Activated CD4-positive, alpha-beta T cell treated with anti-CD3 and anti-CD28 coated beads for 36 hours (primary cell): ENCODE data around the gene CENATAC. TPM values are rescaled to one million over a fixed set of nuclear protein-coding genes. Genes with fewer than 3 reads are reported as not detected.
"Not testable (repeated sequence)": the region's sequence is repeated elsewhere in the genome, so short reads cannot be mapped to it uniquely, and the experiment has no call there.

Experiments used
- ATAC-seq: fragments of 200-7000 bp; cut with Tn5 transposase; one replicate; pipeline ENCODE4 v1.10.0; 2021; ENCODE audit warnings: mild to moderate bottlenecking, moderate library complexity
- CTCF ChIA-PET: fragments of 350-600 bp; sonication (Branson Sonifier 250); formaldehyde crosslinking; loops from one replicate; lab custom pipeline; 2021; ENCODE audit warnings: antibody characterized with exemption; lab: Charles Lee
- POLR2A ChIA-PET: fragments of 350-600 bp; sonication (Branson Sonifier 250); formaldehyde crosslinking; loops from one replicate; lab custom pipeline; 2021; ENCODE audit warnings: antibody characterized with exemption, inconsistent platforms; lab: Charles Lee
- DNase-seq: peaks from one replicate; pipeline ENCODE4 v3.0.0-alpha.2; 2020
- H3K27ac Mint-ChIP-seq: one replicate; pipeline ENCODE4 v1.8.0; 2021; ENCODE audit warnings: mixed read lengths
- H3K27me3 Mint-ChIP-seq: one replicate; pipeline ENCODE4 v1.8.0; 2021; ENCODE audit warnings: mixed read lengths
- H3K36me3 Mint-ChIP-seq: one replicate; pipeline ENCODE4 v1.8.0; 2021; ENCODE audit warnings: low read depth, mixed read lengths
- H3K4me1 Mint-ChIP-seq: one replicate; pipeline ENCODE4 v1.8.0; 2021; ENCODE audit warnings: mixed read lengths
- H3K4me3 Mint-ChIP-seq: one replicate; pipeline ENCODE4 v1.8.0; 2021; ENCODE audit warnings: mild to moderate bottlenecking, moderate library complexity, mixed read lengths
- H3K9me3 Mint-ChIP-seq: one replicate; pipeline ENCODE4 v1.8.0; 2021; ENCODE audit warnings: low read depth, mixed read lengths
- intact Hi-C, 2 experiments: fragments of 100-400 bp; cut with DNase I in 1 of 2; cut with micrococcal nuclease in 1 of 2; formaldehyde crosslinking; loops; one replicate each; pipeline versions ENCODE4 v1.14.2 to v1.15.1; 2022 to 2024; cut with DNase I, micrococcal nuclease
- total RNA-seq, 2 experiments: library from RNA; stranded (reverse); gene quantifications; one replicate each; pipeline ENCODE4 v1.2.3, GENCODE V29; 2021

The CENATAC gene
- total RNA-seq, 2 experiments from 2014 or later = 23.7 to 26.2 TPM

DNA sequence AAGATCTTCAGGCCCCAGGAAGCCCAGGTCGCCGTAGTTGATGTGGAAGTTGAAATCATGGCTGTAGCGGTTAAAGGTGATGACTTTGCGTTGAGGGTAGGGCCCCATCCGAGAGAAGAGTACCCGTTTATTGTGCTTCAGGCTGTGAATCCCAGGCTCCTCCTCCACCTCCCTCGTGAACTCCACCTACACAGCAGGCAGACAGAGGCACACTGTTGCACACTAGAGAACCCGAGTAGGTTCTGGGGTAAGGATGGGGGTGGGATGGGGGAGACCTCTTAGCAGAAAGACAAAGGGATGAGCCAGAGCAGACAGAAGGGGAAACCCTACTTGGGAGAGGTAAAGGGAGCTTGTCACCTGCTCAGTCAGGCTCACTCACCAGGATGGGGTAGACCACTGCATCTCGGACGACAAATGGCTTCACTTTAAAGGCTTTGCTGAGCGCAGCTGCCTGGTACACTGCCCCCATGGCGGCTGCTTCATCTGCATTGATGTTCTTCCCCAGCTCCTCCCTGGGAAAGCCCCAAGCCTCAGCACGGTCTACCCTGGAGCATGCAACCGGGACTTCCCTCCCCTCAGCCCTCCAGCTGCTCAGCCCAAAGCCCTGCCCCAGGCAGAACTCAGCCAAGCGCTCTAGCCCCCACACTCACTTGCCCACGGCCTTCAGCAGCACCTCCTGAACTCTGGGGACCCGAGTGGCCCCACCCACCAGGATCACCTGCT, 53.7 kb downstream of the CENATAC start:
- Mint-ChIP-seq H3K4me1 (peaks cover 38% of the 10 kb centered on the region), H3K27ac (peak overlapping the region; percentile 68), H3K36me3 (peaks cover 77% of the 10 kb centered on the region), H3K4me3 (no peak overlapping the region), H3K27me3 (no peaks in the 10 kb centered on the region), H3K9me3 (no peaks in the 10 kb centered on the region)
- DNase-seq (peak; percentile 51), ATAC-seq (peak; percentile 50)
- intact Hi-C loops = no loop called here
- ChIA-PET CTCF (interaction anchor here (1.2 kb wide), 1 partner anchor 117 kb away, joined by 3 read pairs; no protein-coding TSS in a partner anchor), POLR2A (no interaction called here)

DNA sequence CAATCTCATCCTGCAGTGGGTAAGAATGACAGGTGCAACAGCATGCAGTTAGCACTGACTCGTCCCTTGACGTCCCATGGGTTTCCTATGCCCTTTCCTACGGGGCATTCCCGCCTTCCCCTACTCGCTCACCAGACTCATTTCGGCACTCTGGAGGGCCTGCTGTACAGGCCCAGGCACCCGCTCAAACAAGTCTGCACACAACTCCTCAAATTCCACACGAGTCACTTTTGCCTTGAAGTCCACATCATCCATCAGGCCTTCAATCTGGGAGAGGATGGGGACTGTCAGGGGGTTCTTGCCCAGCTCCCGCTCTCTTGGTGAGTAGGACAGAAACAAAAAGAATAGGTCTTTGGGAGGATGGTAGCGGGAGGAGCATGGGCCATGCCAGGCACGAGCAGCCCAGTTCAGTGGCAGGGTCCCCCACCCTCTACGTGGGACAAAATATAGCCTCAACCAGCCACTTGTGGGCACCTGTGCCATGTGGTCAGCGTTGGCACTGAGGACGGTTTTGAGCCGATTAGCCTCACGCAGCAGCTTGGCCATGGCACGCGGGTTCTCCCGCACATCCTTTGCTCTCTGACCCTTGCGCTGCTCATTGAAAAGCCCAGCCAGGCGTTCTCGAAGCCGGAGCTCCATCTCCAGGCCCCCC, 54.4 kb downstream of the CENATAC start:
- Mint-ChIP-seq H3K9me3 (no peaks in the 10 kb centered on the region), H3K4me1 (peaks cover 35% of the 10 kb centered on the region), H3K4me3 (no peak overlapping the region), H3K27ac (peak overlapping the region; percentile 68), H3K27me3 (no peaks in the 10 kb centered on the region), H3K36me3 (peaks cover 70% of the 10 kb centered on the region)
- CTCF ChIA-PET = interaction anchor here (0.7 to 0.8 kb wide), 2 partner anchors 28 to 757 kb away, joined by 4 read pairs; no protein-coding TSS in a partner anchor
- POLR2A ChIA-PET = no interaction called here
- no peak for DNase-seq
- intact Hi-C loops = no loop called here
- no peak for ATAC-seq

DNA sequence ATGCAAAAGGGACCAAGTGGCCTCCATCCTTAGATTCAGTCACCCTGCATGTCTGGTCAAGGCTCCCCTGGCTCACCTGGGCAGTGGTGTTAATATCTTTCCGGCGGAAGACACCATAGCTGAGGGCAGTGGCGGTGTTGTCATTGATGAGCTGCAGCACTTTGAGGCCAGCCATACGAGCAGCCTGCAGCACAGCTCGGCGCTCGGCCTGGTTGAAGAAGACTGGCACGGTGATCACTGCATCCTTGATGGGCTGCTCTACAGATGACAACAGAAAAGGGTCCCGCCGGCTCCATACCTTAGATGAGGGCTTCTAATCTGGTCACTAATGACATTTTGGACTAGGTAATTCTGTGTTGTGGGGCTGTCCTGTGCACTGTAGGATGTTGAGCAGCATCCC, 56.5 kb downstream of the CENATAC start:
- DNase-seq (no peak), ATAC-seq (no peak)
- no peak overlapping the region for H3K4me3 Mint-ChIP-seq
- H3K27ac Mint-ChIP-seq = no peak overlapping the region
- ChIA-PET CTCF (interaction anchor here (1.2 to 3.1 kb wide), 2 partner anchors 12 to 52 kb away, joined by 3 to 16 read pairs; partner anchors contain the start of genes C2CD2L and VPS11), POLR2A (interaction anchor here (1.2 kb wide), 1 partner anchor 13 kb away, joined by 4 read pairs; no protein-coding TSS in a partner anchor)
- H3K9me3 Mint-ChIP-seq = no peaks in the 10 kb centered on the region
- peaks cover 43% of the 10 kb centered on the region for H3K4me1 Mint-ChIP-seq
- intact Hi-C loops = no loop called here
- no peaks in the 10 kb centered on the region for H3K27me3 Mint-ChIP-seq
- peaks cover 54% of the 10 kb centered on the region for H3K36me3 Mint-ChIP-seq

DNA sequence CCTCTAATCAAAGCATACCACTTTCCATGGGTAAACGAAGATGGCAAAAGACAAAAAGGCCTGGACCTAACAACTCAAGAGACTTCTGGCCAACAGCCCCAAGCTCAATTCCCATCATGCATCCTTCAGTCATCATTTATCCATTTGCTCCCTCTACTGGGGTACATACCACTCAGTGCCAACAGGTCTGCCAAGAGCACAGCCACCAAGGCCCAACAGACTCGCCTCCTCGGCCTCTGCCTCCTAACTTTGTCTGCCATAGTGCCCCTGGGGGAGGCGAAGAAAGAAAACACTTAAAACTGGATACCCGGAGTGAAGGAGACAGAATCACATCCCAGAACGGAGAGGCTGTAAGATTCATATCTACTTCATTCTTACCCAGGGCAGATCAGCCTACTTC, 58.0 kb downstream of the CENATAC start:
- ChIA-PET CTCF (interaction anchor here (0.7 to 3.1 kb wide), 7 partner anchors 10 to 259 kb away, joined by 3 to 16 read pairs (median 5); partner anchors contain the start of genes HMBS and VPS11), POLR2A (interaction anchor here (0.6 to 4.2 kb wide), 7 partner anchors 9 to 620 kb away, joined by 3 to 22 read pairs (median 3); partner anchors contain the start of genes DPAGT1, KMT2A, RNF26 and VPS11)
- Mint-ChIP-seq H3K4me3 (peak overlapping the region; percentile 82), H3K27me3 (no peaks in the 10 kb centered on the region), H3K9me3 (no peaks in the 10 kb centered on the region), H3K4me1 (peaks cover 43% of the 10 kb centered on the region), H3K36me3 (peaks cover 46% of the 10 kb centered on the region), H3K27ac (peak overlapping the region; percentile 76)
- ATAC-seq (no peak), DNase-seq (peak; percentile 30)
- intact Hi-C loops = loop anchor here (2.0 kb wide), 4 partner anchors 37 to 267 kb away; partner anchors contain the start of genes HINFP (in 1 of the 2), RPS25 (in 1 of the 2) and TRAPPC4 (in 1 of the 2)

DNA sequence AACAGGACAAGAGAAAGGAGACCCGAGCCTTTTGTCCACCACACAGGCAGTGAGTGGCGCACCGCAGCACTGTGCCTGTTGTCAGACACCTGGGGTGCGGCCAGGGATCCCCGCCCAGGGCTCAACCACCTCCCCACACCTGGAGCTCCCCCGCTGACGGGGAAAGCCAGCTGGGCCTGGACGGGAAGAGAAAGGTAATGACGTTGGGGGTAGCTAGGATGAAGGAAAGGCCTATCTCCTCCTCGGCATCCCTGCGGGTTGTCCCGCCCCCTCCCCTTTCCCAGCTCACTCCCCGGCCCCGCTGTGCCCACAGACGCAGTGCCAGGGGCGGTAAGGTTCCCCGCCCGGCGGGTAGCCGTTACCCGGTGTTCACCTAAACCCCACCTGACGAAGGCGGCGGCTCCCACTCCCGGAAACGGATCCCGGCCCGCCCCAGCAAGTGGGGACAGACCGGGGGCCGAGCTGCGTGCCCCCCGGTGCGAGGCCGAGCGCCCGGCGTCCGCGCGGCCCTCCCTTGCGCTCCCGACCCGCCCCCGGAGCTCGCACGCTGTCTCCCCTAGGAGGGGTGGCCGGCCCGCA, 58.6 kb downstream of the CENATAC start:
- CTCF ChIA-PET = interaction anchor here (0.7 to 3.1 kb wide), 7 partner anchors 10 to 397 kb away, joined by 3 to 16 read pairs (median 3); partner anchors contain the start of gene VPS11

DNA sequence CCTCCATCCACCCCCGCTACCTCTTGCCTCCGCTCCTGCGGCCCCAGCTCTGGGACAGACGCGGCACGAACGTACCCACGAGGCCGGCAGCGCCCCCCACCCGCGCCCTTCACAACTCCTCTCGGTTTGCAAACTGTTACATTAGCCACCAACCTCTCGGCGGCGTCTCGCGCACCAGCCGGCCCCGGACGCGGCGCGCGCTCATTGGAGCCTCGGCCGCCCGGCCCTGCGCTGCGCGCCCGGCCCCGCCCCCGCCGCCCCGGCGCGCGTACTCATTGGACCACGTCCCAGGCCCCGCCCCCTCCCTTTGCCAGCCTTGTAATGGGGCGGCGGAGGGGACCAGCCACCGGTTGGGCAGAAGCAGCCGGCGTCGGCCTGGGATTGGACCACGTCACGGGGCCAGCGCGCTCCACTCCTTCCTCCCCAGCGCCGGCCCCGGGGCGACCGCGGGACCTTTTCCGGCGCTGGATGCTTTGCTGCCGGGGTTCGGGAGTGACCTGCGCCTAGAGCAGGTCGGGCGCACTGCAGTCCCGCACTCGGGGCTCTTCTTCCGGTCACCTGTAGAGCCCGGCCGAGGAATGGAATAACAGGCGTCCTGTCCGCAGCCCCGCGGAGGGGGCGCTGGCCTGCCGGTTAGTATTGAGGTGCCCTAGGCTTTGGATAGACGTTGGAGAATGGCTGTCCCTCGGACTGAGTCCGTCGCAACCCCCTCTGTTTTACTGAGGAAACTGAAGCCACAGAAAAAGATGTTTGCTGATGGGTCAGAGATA, 59.2 kb downstream of the CENATAC start, which contains the start of gene HYOU1:
Gene HYOU1 (minus strand): TSS at position 206 of the 770 bp plus-strand sequence. CDS start 1,045 bp downstream, outside the sequence.
- H3K27me3 Mint-ChIP-seq = no peaks in the 10 kb centered on the region
- peaks cover 36% of the 10 kb centered on the region for H3K36me3 Mint-ChIP-seq
- CTCF ChIA-PET = interaction anchor here (0.7 to 3.1 kb wide), 9 partner anchors 9 to 281 kb away, joined by 3 to 16 read pairs (median 3); partner anchors contain the start of gene VPS11
- DNase-seq = peak; percentile 100
- peak within 1 kb of the TSS; percentile 94 for H3K27ac Mint-ChIP-seq
- intact Hi-C loops = loop anchor here (1.0 to 2.0 kb wide), 16 partner anchors 10 to 267 kb away; partner anchors contain the start of genes HINFP (in 2 of the 2), RPS25 (in 2 of the 2), SLC37A4 (in 2 of the 2) and TRAPPC4 (in 2 of the 2)
- no peaks in the 10 kb centered on the region for H3K9me3 Mint-ChIP-seq
- peak; percentile 96 for ATAC-seq
- peak within 1 kb of the TSS; percentile 82 for H3K4me3 Mint-ChIP-seq
- peaks cover 34% of the 10 kb centered on the region for H3K4me1 Mint-ChIP-seq
- POLR2A ChIA-PET = interaction anchor here (0.9 to 4.2 kb wide), 3 partner anchors 10 to 621 kb away, joined by 3 to 22 read pairs (median 5); partner anchors contain the start of genes KMT2A and VPS11

More for the DNA sequence above, 58.6 kb downstream of the CENATAC start:
- peaks cover 41% of the 10 kb centered on the region for H3K36me3 Mint-ChIP-seq
- no peaks in the 10 kb centered on the region for H3K9me3 Mint-ChIP-seq
- peak; percentile 3 for ATAC-seq
- H3K4me1 Mint-ChIP-seq = peaks cover 39% of the 10 kb centered on the region
- peak overlapping the region; percentile 94 for H3K27ac Mint-ChIP-seq
- intact Hi-C loops = loop anchor here (2.0 kb wide), 4 partner anchors 38 to 266 kb away; partner anchors contain the start of genes HINFP (in 1 of the 2), RPS25 (in 1 of the 2) and TRAPPC4 (in 1 of the 2)
- H3K4me3 Mint-ChIP-seq = peak overlapping the region; percentile 82
- H3K27me3 Mint-ChIP-seq = no peaks in the 10 kb centered on the region
- POLR2A ChIA-PET = interaction anchor here (0.6 to 4.2 kb wide), 5 partner anchors 11 to 620 kb away, joined by 3 to 22 read pairs (median 3); partner anchors contain the start of genes DPAGT1, KMT2A, RNF26 and VPS11
- DNase-seq = peak; percentile 58

DNA sequence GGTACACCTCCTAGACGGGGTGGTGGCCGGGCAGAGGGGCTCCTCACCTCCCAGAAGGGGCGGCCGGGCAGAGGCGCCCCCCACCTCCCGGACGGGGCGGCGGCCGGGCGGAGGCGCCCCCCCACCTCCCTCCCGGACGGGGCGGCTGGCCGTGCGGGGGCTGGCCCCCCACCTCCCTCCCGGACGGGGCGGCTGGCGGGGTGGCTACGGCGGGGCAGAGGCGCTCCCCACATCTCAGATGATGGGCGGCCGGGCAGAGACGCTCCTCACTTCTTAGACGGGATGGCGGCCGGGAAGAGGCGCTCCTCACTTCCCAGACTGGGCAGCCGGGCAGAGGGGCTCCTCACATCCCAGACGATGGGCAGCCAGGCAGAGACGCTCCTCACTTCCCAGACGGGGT, 61.2 kb downstream of the CENATAC start:
- CTCF ChIA-PET = interaction anchor here (0.8 kb wide), 1 partner anchor 128 kb away, joined by 3 read pairs; no protein-coding TSS in a partner anchor
- H3K27me3 Mint-ChIP-seq, H3K9me3 Mint-ChIP-seq, H3K4me3 Mint-ChIP-seq, ATAC-seq, POLR2A ChIA-PET, H3K27ac Mint-ChIP-seq, intact Hi-C loops, DNase-seq: not testable (repeated sequence)
- Mint-ChIP-seq H3K36me3 (peaks cover 17% of the 10 kb centered on the region), H3K4me1 (peaks cover 27% of the 10 kb centered on the region)

DNA sequence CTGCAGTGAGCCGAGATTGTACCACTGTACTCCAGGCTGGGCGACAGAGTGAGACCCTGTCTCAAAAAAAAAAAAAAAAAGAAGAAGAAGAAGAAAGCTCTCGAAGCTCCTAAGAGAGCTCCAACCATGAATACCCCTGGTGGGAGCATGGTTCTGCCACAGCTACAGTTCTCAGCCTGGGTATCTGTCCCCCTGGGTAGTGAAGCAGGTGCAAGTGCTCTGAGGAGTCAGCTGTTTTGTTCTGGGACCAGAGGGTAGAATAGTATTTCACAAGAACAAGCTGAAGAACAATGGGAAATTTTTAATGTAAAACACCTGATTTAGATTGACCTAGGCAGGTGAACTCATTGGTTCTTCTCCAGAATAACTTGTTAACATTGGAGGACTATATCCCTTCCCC, 63.3 kb downstream of the CENATAC start:
- intact Hi-C loops = no loop called here
- no peak overlapping the region for H3K27ac Mint-ChIP-seq
- ChIA-PET POLR2A (no interaction called here), CTCF (interaction anchor here (0.7 to 1.3 kb wide), 2 partner anchors 23 to 551 kb away, joined by 3 to 6 read pairs; partner anchors contain the start of gene HMBS)
- peaks cover 2% of the 10 kb centered on the region for H3K36me3 Mint-ChIP-seq
- H3K27me3 Mint-ChIP-seq = no peaks in the 10 kb centered on the region
- peaks cover 23% of the 10 kb centered on the region for H3K4me1 Mint-ChIP-seq
- no peak for ATAC-seq
- H3K4me3 Mint-ChIP-seq = no peak overlapping the region
- no peak for DNase-seq
- no peaks in the 10 kb centered on the region for H3K9me3 Mint-ChIP-seq

DNA sequence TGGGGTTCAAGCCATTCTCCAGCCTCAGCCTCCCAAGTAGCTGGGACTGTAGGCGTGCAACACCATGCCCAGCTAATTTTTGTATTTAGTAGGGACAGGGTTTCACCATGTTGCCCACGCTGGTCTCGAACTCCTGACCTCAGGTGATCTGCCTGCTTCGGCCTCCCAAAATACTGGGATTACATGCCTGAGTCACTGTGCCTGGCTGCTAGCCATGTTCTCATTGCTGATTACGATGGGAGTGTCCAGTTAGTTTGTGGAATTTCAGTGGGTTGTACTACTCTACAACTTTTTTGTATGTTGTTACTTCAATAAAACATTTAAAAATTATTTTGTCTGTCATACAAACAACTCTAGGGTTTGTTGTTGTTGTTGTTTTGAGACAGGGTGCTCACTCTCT, 64.8 kb downstream of the CENATAC start:
- DNase-seq (no peak), ATAC-seq (no peak)
- Mint-ChIP-seq H3K27me3 (no peaks in the 10 kb centered on the region), H3K36me3 (peaks cover 2% of the 10 kb centered on the region), H3K27ac (no peak overlapping the region), H3K9me3 (no peaks in the 10 kb centered on the region), H3K4me3 (no peak overlapping the region), H3K4me1 (peaks cover 32% of the 10 kb centered on the region)
- CTCF ChIA-PET = interaction anchor here (0.9 to 1.6 kb wide), 3 partner anchors 22 to 33 kb away, joined by 3 to 6 read pairs (median 3); partner anchors contain the start of gene HMBS
- intact Hi-C loops = no loop called here
- POLR2A ChIA-PET = no interaction called here
